Neural cell (in vitro differentiated cells): ENCODE measurements around the gene EIF4G3. TPM values are rescaled to one million over a fixed set of nuclear protein-coding genes. Genes with fewer than 3 reads are reported as not detected.

Experiments used
- H2AFZ ChIP-seq: fragments of 200-600, 300-800 bp; sonication (generic), shearing (Covaris generic); 2 replicates; pipeline ENCODE4 v1.6.0; 2014; ENCODE audit warnings: low read depth, mild to moderate bottlenecking, antibody characterized with exemption, low read length, moderate library complexity
- H3F3A ChIP-seq: fragments of 200-600 bp; shearing (Covaris generic); 2 replicates; pipeline ENCODE4 v1.6.1; 2016; ENCODE audit warnings: mild to moderate bottlenecking, moderate library complexity, mixed read lengths, antibody characterized with exemption, low read length; ENCODE audit not compliant: insufficient read depth, poor library complexity, severe bottlenecking
- H3K27ac ChIP-seq: fragments of 200-600, 300-800 bp; sonication (generic), shearing (Covaris generic); 2 replicates; pipeline ENCODE4 v1.5.1; 2014; ENCODE audit warnings: mild to moderate bottlenecking, low read length, moderate library complexity
- H3K27me3 ChIP-seq: fragments of 300-800, 200-600 bp; sonication (generic), shearing (Covaris generic); 2 replicates; pipeline ENCODE4 v1.6.0; 2014; ENCODE audit warnings: mild to moderate bottlenecking, low read depth, low read length, moderate library complexity; ENCODE audit not compliant: insufficient read depth
- H3K36me3 ChIP-seq: fragments of 300-800, 200-600 bp; sonication (generic), shearing (Covaris generic); 2 replicates; pipeline ENCODE4 v1.5.1; 2014; ENCODE audit warnings: mild to moderate bottlenecking, antibody characterized with exemption, low read length, moderate library complexity; ENCODE audit not compliant: insufficient read depth
- H3K4me2 ChIP-seq: fragments of 300-800, 200-600 bp; sonication (generic), shearing (Covaris generic); 2 replicates; pipeline ENCODE4 v1.6.0; 2014; ENCODE audit warnings: mild to moderate bottlenecking, low read length
- H3K4me3 ChIP-seq: fragments of 300-800, 200-600 bp; sonication (generic), shearing (Covaris generic); 2 replicates; pipeline ENCODE4 v1.5.1; 2014; ENCODE audit warnings: mild to moderate bottlenecking, low read length, moderate library complexity
- H3K79me2 ChIP-seq: fragments of 200-600 bp; shearing (Covaris generic); replicated peaks from 2 replicates; pipeline ENCODE4 v1.6.0; 2014; ENCODE audit warnings: mild to moderate bottlenecking, low read length, moderate library complexity; ENCODE audit not compliant: insufficient read depth
- H3K9ac ChIP-seq: fragments of 300-800, 200-600 bp; sonication (generic), shearing (Covaris generic); 2 replicates; pipeline ENCODE4 v1.6.1; 2016; ENCODE audit warnings: mild to moderate bottlenecking, low read length, mixed read lengths
- H3K9me2 ChIP-seq: fragments of 200-600 bp; shearing (Covaris generic); 2 replicates; pipeline ENCODE4 v1.6.1; 2016; ENCODE audit warnings: mild to moderate bottlenecking, low read length, mixed read lengths; ENCODE audit not compliant: insufficient read depth
- H3K9me3 ChIP-seq: fragments of 200-600, 300-800 bp; sonication (generic), shearing (Covaris generic); 2 replicates; pipeline ENCODE4 v1.6.1; 2016; ENCODE audit warnings: mild to moderate bottlenecking, mixed run types, low read length, moderate library complexity, mixed read lengths
- H4K20me1 ChIP-seq: fragments of 200-600 bp; shearing (Covaris generic); 2 replicates; pipeline ENCODE4 v1.6.1; 2016; ENCODE audit warnings: mild to moderate bottlenecking, mixed run types; ENCODE audit not compliant: insufficient read depth
- EP300 ChIP-seq: fragments of 450-650 bp; conservative IDR thresholded peaks from 2 replicates; pipeline ENCODE4 v1.6.1; 2014; ENCODE audit warnings: antibody characterized with exemption, mild to moderate bottlenecking, moderate library complexity; ENCODE audit not compliant: poor library complexity, severe bottlenecking
- EZH2 ChIP-seq: fragments of 200-600, 300-800 bp; shearing (Covaris generic), sonication (generic); IDR thresholded peaks from 2 replicates; pipeline ENCODE4 v1.6.1; 2014; ENCODE audit warnings: antibody characterized with exemption, low read length, borderline replicate concordance, mild to moderate bottlenecking; ENCODE audit not compliant: insufficient read depth, poor library complexity, severe bottlenecking
- MXI1 ChIP-seq: fragments of 450-650 bp; conservative IDR thresholded peaks from 2 replicates; pipeline ENCODE4 v1.6.1; 2014; ENCODE audit warnings: antibody characterized with exemption, mild to moderate bottlenecking; ENCODE audit not compliant: poor library complexity, severe bottlenecking
- POLR2AphosphoS5 ChIP-seq: IDR thresholded peaks from 2 replicates; pipeline ENCODE4 v1.6.1; 2012
- RAD21 ChIP-seq: fragments of 450-650 bp; conservative IDR thresholded peaks from 2 replicates; pipeline ENCODE4 v1.6.1; 2014; ENCODE audit warnings: antibody characterized with exemption, mild to moderate bottlenecking, moderate library complexity
- SMC3 ChIP-seq: fragments of 450-650 bp; conservative IDR thresholded peaks from 2 replicates; pipeline ENCODE4 v1.6.1; 2014; ENCODE audit warnings: antibody characterized with exemption, mild to moderate bottlenecking, moderate library complexity; ENCODE audit not compliant: poor library complexity
- TAF1 ChIP-seq: IDR thresholded peaks from 2 replicates; pipeline ENCODE4 v1.6.1; 2012; ENCODE audit warnings: low read depth
- polyA plus RNA-seq: library from polyadenylated mRNA; depleted of rRNA; stranded (reverse); fragments of >200 nt; gene quantifications from 2 replicates; pipeline ENCODE4 v1.2.3, GENCODE V29; 2014
- TF ChIP-seq, protein P1 (sequence below): fragments of 450-650 bp; IDR thresholded peaks from 2 replicates; pipeline ENCODE4 v1.5.1; 2014; ENCODE audit warnings: antibody characterized with exemption, mild to moderate bottlenecking, moderate library complexity; ENCODE audit not compliant: poor library complexity, severe bottlenecking
- TF ChIP-seq, protein P2 (sequence below): IDR thresholded peaks from 2 replicates; pipeline ENCODE4 v1.6.1; 2012; ENCODE audit warnings: borderline replicate concordance

The EIF4G3 gene
- polyA plus RNA-seq, 1 donor from 2014 or later: 56.9 TPM

DNA sequence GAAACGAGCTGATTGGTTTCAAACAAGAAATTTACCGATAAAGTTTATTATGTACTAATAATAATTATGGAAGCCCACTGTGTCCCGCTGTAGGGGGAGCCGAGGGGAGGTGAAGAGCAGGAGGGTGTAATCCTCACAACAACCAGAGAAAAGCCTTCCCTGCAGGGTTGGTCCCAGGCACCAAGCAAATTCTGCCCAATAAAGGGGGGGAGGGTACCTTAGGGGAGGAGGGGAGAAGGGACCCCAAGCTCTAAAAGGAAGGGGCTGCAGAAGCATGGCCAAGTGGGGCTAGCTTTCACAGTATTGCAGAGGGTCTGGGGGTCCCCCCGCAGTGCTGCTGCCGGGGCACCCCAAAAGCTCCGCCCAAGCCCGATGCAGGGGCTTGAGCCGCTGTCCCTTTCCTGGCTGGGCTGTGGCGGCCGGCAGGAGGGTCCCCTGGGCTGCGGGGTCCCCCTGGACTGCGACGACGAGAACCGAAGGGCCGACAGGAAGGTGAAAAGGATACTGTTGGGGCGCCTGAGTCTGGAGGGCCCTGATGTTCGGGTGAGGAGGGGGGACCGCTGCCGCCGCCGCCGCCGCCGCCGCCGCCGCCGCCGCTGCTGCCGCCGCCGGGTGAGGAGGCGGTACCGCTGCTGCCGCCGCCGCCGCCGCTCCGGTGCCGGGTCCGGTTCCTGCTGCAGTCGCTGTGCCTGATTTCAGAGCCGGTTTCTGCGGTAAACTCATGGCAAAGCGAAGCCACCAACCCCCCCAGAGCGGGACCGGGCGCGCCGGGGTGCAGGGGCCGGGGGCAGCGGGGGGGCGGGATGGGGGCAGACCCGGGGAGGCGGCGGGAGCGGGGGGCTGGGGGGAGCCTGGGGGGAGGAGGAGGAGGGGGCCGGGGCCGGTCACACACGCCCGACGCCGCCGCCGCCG, 771 bp downstream of the EIF4G3 start:
- H3K79me2 ChIP-seq: peaks cover 40% of the 10 kb centered on the region
- TF ChIP-seq MXI1 (peak; percentile 39), EP300 (no peak)
- H3F3A ChIP-seq: no peaks in the 10 kb centered on the region
- H3K4me2 ChIP-seq: peak overlapping the region; percentile 79
- peak overlapping the region; percentile 91 for H3K9ac ChIP-seq
- H3K27ac ChIP-seq: peak overlapping the region; percentile 80
- peaks cover 10% of the 10 kb centered on the region for H4K20me1 ChIP-seq
- H2AFZ ChIP-seq: peak overlapping the region; percentile 21
- no peaks in the 10 kb centered on the region for H3K9me3 ChIP-seq
- H3K36me3 ChIP-seq: no peaks in the 10 kb centered on the region
- H3K4me3 ChIP-seq: peak overlapping the region; percentile 98
- no peaks in the 10 kb centered on the region for H3K27me3 ChIP-seq
- no peaks in the 10 kb centered on the region for H3K9me2 ChIP-seq

DNA sequence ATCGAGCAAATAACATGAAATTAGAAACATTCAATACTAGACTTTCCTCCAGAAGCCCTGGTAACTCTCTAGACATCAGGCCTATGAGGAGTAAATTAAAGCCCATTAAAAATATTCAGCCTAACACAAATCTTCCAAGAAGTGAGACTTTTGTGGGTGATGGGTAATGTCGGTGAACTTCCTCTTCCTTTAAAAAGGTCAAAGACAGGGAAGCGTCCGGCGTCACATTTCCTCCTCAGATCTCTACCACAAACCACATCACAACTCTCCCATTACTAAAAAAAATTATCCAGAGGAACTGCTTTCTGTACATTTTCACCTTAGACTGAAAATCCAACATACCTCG, 1.4 kb downstream of the EIF4G3 start:
- peaks cover 46% of the 10 kb centered on the region for H3K79me2 ChIP-seq
- H3K36me3 ChIP-seq: no peaks in the 10 kb centered on the region
- no peaks in the 10 kb centered on the region for H3K9me2 ChIP-seq
- H3K9ac ChIP-seq: peak overlapping the region; percentile 91
- no peak overlapping the region for H2AFZ ChIP-seq
- H3K27me3 ChIP-seq: no peaks in the 10 kb centered on the region
- peak overlapping the region; percentile 80 for H3K27ac ChIP-seq
- TF ChIP-seq EP300: no peak
- TF ChIP-seq EZH2: no peak
- TF ChIP-seq RAD21: no peak
- no peak for TF ChIP-seq TAF1
- no peak for TF ChIP-seq POLR2AphosphoS5
- TF ChIP-seq, protein P1, sequence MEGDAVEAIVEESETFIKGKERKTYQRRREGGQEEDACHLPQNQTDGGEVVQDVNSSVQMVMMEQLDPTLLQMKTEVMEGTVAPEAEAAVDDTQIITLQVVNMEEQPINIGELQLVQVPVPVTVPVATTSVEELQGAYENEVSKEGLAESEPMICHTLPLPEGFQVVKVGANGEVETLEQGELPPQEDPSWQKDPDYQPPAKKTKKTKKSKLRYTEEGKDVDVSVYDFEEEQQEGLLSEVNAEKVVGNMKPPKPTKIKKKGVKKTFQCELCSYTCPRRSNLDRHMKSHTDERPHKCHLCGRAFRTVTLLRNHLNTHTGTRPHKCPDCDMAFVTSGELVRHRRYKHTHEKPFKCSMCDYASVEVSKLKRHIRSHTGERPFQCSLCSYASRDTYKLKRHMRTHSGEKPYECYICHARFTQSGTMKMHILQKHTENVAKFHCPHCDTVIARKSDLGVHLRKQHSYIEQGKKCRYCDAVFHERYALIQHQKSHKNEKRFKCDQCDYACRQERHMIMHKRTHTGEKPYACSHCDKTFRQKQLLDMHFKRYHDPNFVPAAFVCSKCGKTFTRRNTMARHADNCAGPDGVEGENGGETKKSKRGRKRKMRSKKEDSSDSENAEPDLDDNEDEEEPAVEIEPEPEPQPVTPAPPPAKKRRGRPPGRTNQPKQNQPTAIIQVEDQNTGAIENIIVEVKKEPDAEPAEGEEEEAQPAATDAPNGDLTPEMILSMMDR: no peak
- TF ChIP-seq, protein P2, sequence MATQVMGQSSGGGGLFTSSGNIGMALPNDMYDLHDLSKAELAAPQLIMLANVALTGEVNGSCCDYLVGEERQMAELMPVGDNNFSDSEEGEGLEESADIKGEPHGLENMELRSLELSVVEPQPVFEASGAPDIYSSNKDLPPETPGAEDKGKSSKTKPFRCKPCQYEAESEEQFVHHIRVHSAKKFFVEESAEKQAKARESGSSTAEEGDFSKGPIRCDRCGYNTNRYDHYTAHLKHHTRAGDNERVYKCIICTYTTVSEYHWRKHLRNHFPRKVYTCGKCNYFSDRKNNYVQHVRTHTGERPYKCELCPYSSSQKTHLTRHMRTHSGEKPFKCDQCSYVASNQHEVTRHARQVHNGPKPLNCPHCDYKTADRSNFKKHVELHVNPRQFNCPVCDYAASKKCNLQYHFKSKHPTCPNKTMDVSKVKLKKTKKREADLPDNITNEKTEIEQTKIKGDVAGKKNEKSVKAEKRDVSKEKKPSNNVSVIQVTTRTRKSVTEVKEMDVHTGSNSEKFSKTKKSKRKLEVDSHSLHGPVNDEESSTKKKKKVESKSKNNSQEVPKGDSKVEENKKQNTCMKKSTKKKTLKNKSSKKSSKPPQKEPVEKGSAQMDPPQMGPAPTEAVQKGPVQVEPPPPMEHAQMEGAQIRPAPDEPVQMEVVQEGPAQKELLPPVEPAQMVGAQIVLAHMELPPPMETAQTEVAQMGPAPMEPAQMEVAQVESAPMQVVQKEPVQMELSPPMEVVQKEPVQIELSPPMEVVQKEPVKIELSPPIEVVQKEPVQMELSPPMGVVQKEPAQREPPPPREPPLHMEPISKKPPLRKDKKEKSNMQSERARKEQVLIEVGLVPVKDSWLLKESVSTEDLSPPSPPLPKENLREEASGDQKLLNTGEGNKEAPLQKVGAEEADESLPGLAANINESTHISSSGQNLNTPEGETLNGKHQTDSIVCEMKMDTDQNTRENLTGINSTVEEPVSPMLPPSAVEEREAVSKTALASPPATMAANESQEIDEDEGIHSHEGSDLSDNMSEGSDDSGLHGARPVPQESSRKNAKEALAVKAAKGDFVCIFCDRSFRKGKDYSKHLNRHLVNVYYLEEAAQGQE: no peak
- no peak for TF ChIP-seq SMC3
- no peak for TF ChIP-seq MXI1
- H4K20me1 ChIP-seq: peaks cover 10% of the 10 kb centered on the region
- H3K4me2 ChIP-seq: peak overlapping the region; percentile 79
- no peaks in the 10 kb centered on the region for H3F3A ChIP-seq
- no peaks in the 10 kb centered on the region for H3K9me3 ChIP-seq
- H3K4me3 ChIP-seq: peak overlapping the region; percentile 98
